Measurements from ENCODE around the gene SHANK1. TPM values are rescaled to one million over a fixed set of nuclear protein-coding genes. Genes with fewer than 3 reads are reported as not detected.

The SHANK1 gene
- total and polyA plus RNA-seq, 9 donors, result 0.20 to 11.1 (median 2.5) TPM

GRCh38 chr19:50651174-50651573, 68.4 kb downstream of the SHANK1 start:
- no peaks in the 10 kb centered on the region for H3K36me3 ChIP-seq
- H3K4me1 ChIP-seq (ENCODE audit: insufficient read depth), result no peaks in the 10 kb centered on the region
- no peak overlapping the region for H3K4me3 ChIP-seq
- no peaks in the 10 kb centered on the region for H3K27me3 ChIP-seq
- DNase-seq, result no peak
- WGBS, 3 donors, result 61 to 78% (median 73%) methylated on average over 2 of the region's 2 CpGs
- H3K27ac ChIP-seq, result no peak overlapping the region
- TF ChIP-seq POLR2A (IDR thresholded peaks at IDR 0.05), result no peak
- TF ChIP-seq EP300 (IDR thresholded peaks at IDR 0.05), result no peak
- no peak for TF ChIP-seq CTCF (IDR thresholded peaks at IDR 0.05)
- H3K9me3 ChIP-seq, result peaks cover 0 to 3% of the 10 kb centered on the region in 2 donors
- intact Hi-C loops (cut with DNase I), result no loop called here

GRCh38 chr19:50649433-50650391, 69.9 kb downstream of the SHANK1 start, which contains the start of gene C19orf81:
TSS of gene C19orf81 (plus strand) at chr19:50649445. CDS start at chr19:50649445, 0 bp downstream.
- Histone ChIP-seq H3K27ac (no peak within 1 kb of the TSS), H3K9me3 (no peaks in the 10 kb centered on the region), H3K27me3 (no peaks in the 10 kb centered on the region), H3K4me1 (ENCODE audit: insufficient read depth) (no peaks in the 10 kb centered on the region), H3K4me3 (no peak within 1 kb of the TSS), H3K36me3 (no peaks in the 10 kb centered on the region)
- TF ChIP-seq CTCF (IDR thresholded peaks at IDR 0.05), result no peak
- no peak for TF ChIP-seq POLR2A (IDR thresholded peaks at IDR 0.05)
- TF ChIP-seq EP300 (IDR thresholded peaks at IDR 0.05), result no peak
- intact Hi-C loops (cut with DNase I), result no loop called here
- WGBS, 3 donors, result 18 to 26% (median 22%) methylated on average over 7 of the region's 7 CpGs
- DNase-seq, result no peak

GRCh38 chr19:50648659-50649058, 70.9 kb downstream of the SHANK1 start:
- TF ChIP-seq CTCF (IDR thresholded peaks at IDR 0.05) (no peak), POLR2A (IDR thresholded peaks at IDR 0.05) (no peak), EP300 (IDR thresholded peaks at IDR 0.05) (no peak)
- H3K4me1 ChIP-seq (ENCODE audit: insufficient read depth), result no peaks in the 10 kb centered on the region
- 24 to 44% (median 29%) methylated on average over 5 of the region's 5 CpGs for WGBS, 3 donors

GRCh38 chr19:50647879-50648615, 71.6 kb downstream of the SHANK1 start:
- H3K27ac ChIP-seq, result no peak overlapping the region
- WGBS, 3 donors, result 51 to 65% (median 52%) methylated on average over 10 of the region's 10 CpGs
- TF ChIP-seq CTCF (IDR thresholded peaks at IDR 0.05) (no peak), POLR2A (IDR thresholded peaks at IDR 0.05) (no peak), EP300 (IDR thresholded peaks at IDR 0.05) (no peak)
- intact Hi-C loops (cut with DNase I), result no loop called here
- DNase-seq, result no peak
- H3K9me3 ChIP-seq, result no peaks in the 10 kb centered on the region
- H3K27me3 ChIP-seq, result no peaks in the 10 kb centered on the region
- H3K4me3 ChIP-seq, result no peak overlapping the region
- no peaks in the 10 kb centered on the region for H3K36me3 ChIP-seq
- no peaks in the 10 kb centered on the region for H3K4me1 ChIP-seq (ENCODE audit: insufficient read depth)

More at GRCh38 chr19:50648659-50649058, 70.9 kb downstream of the SHANK1 start:
- intact Hi-C loops (cut with DNase I), result no loop called here
- no peak overlapping the region for H3K4me3 ChIP-seq
- no peaks in the 10 kb centered on the region for H3K27me3 ChIP-seq
- no peak for DNase-seq
- no peaks in the 10 kb centered on the region for H3K9me3 ChIP-seq
- no peaks in the 10 kb centered on the region for H3K36me3 ChIP-seq
- no peak overlapping the region for H3K27ac ChIP-seq
